ENCODE data around the gene SPATA31C2. TPM values are rescaled to one million over a fixed set of nuclear protein-coding genes. Genes with fewer than 3 reads are reported as not detected.

The SPATA31C2 gene
- total and polyA plus RNA-seq, 10 of the 15 experiments (the other 5 are each of a cell fraction or from before 2014, with no cell fraction given) = not detected

GRCh38 chr9:88178641-88179040 is 40.4 kb upstream of the SPATA31C2 start:
- H3K27ac ChIP-seq (ENCODE audit: control insufficient read depth, insufficient read depth) = no peak overlapping the region
- FAIRE-seq (no peak), DNase-seq (ENCODE audit: low read depth, low spot score) (no peak), ATAC-seq (no peak)
- RAD21 ChIA-PET (ENCODE audit: unreplicated experiment) = no interaction called here
- no peak overlapping the region for H3K4me2 ChIP-seq (ENCODE audit: control insufficient read depth, insufficient read depth)
- H3K27me3 ChIP-seq (replicated peaks in 1 of 2; ENCODE audit: control insufficient read depth in 2 of 2, insufficient read depth in 2 of 2, low read length in 1 of 2) = no peaks in the 10 kb centered on the region
- H3K36me3 ChIP-seq (ENCODE audit: control insufficient read depth in 2 of 2, insufficient read depth in 2 of 2, low read length in 1 of 2) = no peaks in the 10 kb centered on the region
- H3K9me3 ChIP-seq (replicated peaks; ENCODE audit: control insufficient read depth, insufficient read depth, low read length) = no peaks in the 10 kb centered on the region
- CTCF ChIA-PET = no interaction called here
- BruUV-seq (replicated peaks) = no TSS peak
- no peaks in the 10 kb centered on the region for H3K4me1 ChIP-seq (ENCODE audit: control insufficient read depth, insufficient read depth, low read length)
- TF ChIP-seq, protein P1, sequence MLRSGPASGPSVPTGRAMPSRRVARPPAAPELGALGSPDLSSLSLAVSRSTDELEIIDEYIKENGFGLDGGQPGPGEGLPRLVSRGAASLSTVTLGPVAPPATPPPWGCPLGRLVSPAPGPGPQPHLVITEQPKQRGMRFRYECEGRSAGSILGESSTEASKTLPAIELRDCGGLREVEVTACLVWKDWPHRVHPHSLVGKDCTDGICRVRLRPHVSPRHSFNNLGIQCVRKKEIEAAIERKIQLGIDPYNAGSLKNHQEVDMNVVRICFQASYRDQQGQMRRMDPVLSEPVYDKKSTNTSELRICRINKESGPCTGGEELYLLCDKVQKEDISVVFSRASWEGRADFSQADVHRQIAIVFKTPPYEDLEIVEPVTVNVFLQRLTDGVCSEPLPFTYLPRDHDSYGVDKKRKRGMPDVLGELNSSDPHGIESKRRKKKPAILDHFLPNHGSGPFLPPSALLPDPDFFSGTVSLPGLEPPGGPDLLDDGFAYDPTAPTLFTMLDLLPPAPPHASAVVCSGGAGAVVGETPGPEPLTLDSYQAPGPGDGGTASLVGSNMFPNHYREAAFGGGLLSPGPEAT (IDR thresholded peaks at IDR 0.05; ENCODE audit: low read depth) = no peak
- TF ChIP-seq SMARCA5 (IDR thresholded peaks at IDR 0.05) = no peak
- TF ChIP-seq RUNX3 (IDR thresholded peaks at IDR 0.05; ENCODE audit: low read length) = no peak
- TF ChIP-seq ETV6 (conservative IDR thresholded peaks at IDR 0.05 in 1 of 2, IDR thresholded peaks at IDR 0.05 in 1 of 2; ENCODE audit: borderline replicate concordance in 1 of 2, low read depth in 1 of 2) = no peak
- TF ChIP-seq NR2F1 (conservative IDR thresholded peaks at IDR 0.05) = no peak
- TF ChIP-seq, protein P2, sequence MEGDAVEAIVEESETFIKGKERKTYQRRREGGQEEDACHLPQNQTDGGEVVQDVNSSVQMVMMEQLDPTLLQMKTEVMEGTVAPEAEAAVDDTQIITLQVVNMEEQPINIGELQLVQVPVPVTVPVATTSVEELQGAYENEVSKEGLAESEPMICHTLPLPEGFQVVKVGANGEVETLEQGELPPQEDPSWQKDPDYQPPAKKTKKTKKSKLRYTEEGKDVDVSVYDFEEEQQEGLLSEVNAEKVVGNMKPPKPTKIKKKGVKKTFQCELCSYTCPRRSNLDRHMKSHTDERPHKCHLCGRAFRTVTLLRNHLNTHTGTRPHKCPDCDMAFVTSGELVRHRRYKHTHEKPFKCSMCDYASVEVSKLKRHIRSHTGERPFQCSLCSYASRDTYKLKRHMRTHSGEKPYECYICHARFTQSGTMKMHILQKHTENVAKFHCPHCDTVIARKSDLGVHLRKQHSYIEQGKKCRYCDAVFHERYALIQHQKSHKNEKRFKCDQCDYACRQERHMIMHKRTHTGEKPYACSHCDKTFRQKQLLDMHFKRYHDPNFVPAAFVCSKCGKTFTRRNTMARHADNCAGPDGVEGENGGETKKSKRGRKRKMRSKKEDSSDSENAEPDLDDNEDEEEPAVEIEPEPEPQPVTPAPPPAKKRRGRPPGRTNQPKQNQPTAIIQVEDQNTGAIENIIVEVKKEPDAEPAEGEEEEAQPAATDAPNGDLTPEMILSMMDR (IDR thresholded peaks at IDR 0.05 in 2 of 3, conservative IDR thresholded peaks at IDR 0.05 in 1 of 3; ENCODE audit: control insufficient read depth in 2 of 3, extremely low read depth in 1 of 3, insufficient read depth in 1 of 3, low read depth in 3 of 3, low read length in 3 of 3) = no peak
- no peak for TF ChIP-seq SREBF1 (IDR thresholded peaks at IDR 0.05; ENCODE audit: low read length)
- no peaks in the 10 kb centered on the region for H4K20me1 ChIP-seq (ENCODE audit: control insufficient read depth, insufficient read depth)
- intact Hi-C loops (cut with micrococcal nuclease; ENCODE audit: unreplicated experiment) = no loop called here
- no peaks in the 10 kb centered on the region for H3K79me2 ChIP-seq (ENCODE audit: control insufficient read depth, insufficient read depth, low read length)
- H3K9ac ChIP-seq (ENCODE audit: control insufficient read depth, insufficient read depth, low read length) = no peak overlapping the region
- POLR2A ChIA-PET = no interaction called here
- no peak overlapping the region for H2AFZ ChIP-seq (ENCODE audit: control insufficient read depth, low read depth, low read length)
- in situ Hi-C loops (cut with MboI) = no loop called here
- SMC1A ChIA-PET (ENCODE audit: uncharacterized antibody, unreplicated experiment) = no interaction called here
- 49% methylated on average over 6 of the region's 6 CpGs for WGBS (ENCODE audit: insufficient coverage, insufficient replicate concordance, low lambda C conversion rate, missing lambda C conversion rate)
- H3K4me3 ChIP-seq = no peak overlapping the region

Data from GM12878 (cell line).